HG02970 (cell line): ENCODE results near the gene NMU.
"Not testable (repeated sequence)": the region's sequence is repeated elsewhere in the genome, so short reads cannot be mapped to it uniquely, and the experiment has no call there.

Experiments
- ATAC-seq: cut with Tn5 transposase; IDR thresholded peaks from one replicate; pipeline ENCODE4 v1.9.1; 2021; ENCODE audit warnings: mild to moderate bottlenecking, moderate library complexity, moderate number of reproducible peaks; ENCODE audit not compliant: unreplicated experiment, low FRiP score

The NMU gene

DNA sequence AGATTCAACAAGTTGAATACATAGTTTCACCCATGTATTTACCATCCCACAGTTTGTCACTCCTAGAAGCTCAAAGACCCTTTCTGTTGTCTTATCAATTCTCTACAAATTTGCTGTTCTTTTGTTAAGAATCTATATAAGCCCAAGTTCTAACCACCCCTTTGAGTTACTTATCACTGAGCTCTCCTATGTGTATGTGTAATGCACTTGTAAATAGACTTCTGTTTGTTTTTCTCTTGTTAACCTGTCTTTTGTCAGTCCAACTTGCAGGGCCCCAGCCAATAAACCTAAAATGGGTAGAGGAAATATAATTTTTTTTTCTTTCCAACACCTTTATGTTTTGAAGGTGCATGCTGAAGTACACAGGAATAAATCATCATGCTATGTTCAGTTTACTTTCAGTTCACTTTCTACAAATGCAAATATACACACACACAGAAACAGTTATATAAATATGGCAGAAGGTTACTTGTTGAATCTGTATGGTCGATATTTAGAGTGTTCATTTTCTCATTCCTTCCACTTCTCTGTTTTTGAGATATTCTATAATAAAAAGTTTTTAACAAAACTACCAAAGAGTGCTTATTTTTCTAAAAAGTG is 67.1 kb downstream of the NMU start:
- ATAC-seq = no peak

DNA sequence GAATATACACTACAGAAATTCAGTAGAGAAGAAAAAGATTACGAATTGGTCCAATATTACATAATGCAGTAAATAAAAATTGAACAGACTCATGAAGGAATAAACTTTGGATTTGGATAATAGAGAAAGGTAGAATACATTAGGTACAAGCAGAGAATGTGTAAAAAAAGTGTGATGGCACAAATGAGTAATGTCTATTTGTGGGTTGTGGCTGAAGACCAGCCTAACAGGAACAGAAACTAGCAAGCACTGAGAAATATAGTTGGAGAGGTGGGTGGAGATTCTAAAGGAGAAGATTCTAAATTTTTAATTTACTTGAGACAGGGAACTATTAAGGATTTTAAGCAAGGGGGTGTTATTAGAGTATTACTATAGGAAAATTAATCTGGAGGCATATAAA is 74.2 kb downstream of the NMU start:
- ATAC-seq = peak; percentile 97

DNA sequence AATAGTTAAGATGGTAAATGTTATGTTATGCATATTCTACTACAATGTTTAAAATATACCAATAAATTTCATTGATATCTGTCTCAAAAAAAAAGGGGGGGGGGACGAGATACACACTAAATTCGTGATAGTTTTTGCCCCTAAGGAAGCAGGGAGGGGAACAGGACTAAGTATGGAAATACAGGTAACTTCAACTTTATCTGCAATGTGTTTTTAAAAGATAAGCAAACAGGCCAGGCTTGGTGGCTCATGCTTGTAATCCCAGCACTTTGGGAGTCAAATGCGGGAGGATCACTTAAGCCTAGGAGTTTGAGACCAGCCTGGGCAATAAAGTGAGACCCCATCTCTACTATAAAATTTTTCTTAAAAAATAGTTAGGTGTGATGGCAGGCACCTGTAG is 76.0 kb downstream of the NMU start:
- ATAC-seq = no peak

DNA sequence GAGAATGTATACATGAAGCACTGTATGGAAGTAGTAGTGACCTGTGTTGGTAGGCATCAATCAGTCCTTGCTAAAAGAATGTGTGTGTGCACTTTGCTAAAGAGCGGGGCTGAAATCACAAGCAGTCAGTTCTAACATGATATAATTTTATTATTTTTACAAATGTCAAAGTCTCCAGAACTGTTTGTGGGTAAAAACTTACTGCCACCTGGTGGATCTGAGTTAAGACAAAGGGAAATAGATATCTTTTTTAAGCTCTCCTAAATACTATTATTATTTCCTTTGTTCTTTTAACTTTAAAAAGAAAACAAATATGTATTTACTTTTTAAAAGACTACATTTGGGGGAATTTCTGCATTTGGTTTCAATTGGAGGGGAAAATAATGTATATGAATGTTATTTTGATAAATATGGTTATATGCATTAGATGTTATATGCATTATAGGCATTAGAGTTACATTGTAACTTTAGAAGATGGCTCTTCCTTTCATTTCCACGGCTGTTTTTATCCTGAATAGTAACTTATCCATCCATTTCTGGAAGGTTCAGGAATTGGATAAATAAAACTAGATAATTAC is 81.6 kb downstream of the NMU start:
- ATAC-seq = no peak

DNA sequence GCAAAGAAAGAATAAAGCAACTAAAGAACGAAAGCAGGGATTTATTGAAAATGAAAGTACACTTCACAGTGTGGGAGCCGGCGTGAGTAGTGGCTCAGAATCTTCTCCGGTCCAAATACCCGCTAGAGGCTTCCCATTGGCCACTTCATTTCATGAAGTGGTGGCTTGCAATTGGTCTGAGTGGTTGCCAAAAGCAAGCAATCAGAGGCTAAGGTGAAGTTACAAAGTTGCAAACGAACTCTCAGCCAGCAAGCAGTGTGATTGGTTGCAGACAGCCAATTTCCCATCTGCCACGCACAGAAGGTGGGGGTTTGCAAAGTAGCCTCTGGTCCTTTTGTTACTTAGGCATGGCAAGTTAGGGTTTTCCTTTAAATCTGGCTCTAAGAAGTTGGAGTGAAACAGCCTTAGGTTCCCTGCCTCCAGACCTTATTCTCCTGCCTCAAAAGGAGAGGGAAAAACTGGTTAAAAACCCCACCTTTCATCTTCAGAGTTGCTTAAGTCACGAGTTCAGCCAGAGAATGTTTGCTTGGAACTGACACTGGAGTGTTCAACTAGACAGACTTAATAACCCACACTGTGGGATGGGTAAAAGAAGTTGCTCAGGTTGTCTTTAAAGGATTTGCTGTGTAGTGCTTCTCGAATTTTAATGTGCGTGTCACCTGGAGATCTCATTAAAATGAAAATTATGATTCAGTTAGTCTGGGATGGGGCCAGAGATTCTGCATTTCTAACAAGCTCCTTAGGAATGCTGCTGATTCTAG is 82.5 kb downstream of the NMU start:
- no peak for ATAC-seq

DNA sequence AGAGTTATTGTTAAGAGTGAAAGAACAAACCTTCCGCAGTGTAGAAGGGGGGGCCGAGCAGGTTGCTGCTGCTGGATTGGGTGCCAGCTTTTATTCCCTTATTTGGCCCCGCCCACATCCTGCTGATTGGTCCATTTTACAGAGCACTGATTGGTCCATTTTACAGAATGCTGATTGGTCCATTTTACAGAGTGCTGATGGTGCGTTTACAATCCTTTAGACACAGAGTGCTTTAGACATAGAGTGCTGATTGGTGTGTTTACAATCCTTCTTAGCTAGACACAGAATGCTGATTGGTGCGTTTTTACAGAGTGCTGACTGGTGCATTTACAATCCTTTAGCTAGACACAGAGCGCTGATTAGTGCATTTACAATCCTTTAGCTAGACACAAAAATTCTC is 84.1 kb downstream of the NMU start:
- not testable (repeated sequence) for ATAC-seq

DNA sequence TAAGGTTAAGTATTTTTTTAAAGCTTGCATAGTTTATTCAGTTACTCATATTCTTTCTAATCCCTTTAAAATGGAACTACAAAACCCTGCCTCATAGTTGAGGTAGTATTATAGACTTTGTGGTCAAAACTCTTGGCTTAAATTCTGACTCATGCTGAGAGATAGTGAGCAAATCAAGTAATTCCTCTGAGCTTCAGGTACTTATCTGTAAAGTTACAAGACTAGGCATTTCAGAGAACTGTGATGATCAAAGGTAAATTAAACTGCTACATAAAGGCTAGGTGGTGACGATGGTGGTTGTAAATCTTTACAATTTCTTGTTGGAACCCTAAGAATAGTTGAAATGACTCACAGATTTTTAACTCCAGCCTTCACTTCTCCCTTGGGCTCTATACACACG is 86.2 kb downstream of the NMU start:
- ATAC-seq = no peak

DNA sequence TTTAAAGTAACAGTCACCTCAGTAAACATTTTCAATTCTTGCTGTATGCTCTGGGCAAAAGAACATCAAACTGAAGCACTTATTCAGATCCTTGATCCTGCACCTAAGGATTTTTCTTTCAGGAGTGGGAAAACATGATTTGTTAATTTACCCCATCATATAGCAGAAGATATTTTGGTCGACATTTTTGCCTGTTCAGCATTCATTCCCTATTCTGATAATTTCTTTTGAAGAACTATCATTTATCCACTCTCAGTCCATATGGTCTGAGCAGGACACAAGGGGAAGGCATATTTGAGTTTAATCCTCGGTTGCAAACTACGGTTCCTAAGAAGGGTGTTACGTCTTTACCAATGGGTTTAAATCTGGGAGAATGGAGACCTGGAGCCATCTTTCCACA is 88.2 kb downstream of the NMU start:
- no peak for ATAC-seq

DNA sequence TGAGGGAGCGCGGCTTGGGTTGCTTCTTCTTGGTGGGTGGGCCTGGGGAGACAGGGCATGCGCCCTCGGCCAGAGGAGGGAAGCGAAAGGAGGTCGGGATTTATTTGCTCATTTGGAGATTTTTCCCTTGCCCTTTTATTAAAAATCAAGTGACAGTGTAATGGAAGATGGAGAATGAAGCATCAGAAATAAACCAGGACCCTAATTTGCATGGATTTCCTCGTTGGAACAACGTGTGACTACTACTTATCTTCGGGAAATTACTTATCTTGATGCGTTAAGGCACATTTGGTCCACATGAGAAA is 88.7 kb downstream of the NMU start:
- ATAC-seq = no peak

DNA sequence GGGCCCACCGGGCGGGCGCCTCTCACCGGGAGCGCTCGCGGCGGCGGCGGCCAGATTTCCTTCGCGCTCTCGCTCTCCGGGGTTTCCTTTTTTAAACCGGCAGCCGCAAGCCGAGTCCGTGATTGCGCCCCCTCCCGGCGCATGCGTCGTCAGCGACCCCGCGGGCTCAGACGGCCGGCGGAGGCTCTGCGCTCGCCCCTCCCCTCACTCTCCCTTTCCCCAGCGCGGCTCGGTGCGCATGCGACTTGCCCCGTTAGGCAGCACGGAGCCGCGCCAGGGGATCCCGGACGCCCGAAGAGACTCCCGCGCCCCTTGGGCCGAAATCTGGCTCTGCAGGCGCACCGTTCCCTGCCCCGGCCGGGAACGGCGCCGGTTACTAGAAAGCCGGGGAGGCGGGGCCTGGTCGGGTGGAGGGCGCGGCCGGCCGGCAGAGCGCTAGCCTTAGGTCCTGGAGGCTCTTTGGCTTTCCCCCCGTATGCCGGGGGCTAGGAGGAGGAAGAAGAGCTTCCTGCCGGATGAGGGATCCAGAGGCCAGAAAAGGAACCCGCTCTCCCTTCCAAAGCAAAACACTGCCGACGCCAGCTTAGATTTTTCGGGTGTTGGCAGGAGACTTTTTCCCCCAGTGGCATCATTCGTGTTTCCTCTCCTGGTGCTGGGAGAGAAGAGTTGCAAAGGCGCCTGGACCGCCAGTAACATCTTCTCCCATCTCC is 89.2 kb downstream of the NMU start, which contains the start of gene CLOCK:
Gene CLOCK, minus strand, starts transcription at position 154 of the 710 bp plus-strand sequence. CDS start 64,124 bp downstream, outside the sequence.
- ATAC-seq = peak; percentile 75

DNA sequence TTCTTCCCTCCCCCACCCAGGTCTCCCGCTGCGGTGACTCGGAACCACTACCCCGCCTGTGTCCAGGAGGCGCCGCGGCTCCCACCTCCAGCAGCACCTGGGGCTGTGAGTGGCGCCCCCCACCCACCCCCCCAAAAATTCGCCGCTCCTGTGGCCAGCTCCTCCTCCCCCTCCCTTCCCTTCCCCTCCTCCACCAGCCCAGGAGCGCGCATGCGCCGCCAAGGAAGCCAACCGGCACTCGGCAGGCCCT is 89.7 kb downstream of the NMU start:
- ATAC-seq = peak; percentile 46

DNA sequence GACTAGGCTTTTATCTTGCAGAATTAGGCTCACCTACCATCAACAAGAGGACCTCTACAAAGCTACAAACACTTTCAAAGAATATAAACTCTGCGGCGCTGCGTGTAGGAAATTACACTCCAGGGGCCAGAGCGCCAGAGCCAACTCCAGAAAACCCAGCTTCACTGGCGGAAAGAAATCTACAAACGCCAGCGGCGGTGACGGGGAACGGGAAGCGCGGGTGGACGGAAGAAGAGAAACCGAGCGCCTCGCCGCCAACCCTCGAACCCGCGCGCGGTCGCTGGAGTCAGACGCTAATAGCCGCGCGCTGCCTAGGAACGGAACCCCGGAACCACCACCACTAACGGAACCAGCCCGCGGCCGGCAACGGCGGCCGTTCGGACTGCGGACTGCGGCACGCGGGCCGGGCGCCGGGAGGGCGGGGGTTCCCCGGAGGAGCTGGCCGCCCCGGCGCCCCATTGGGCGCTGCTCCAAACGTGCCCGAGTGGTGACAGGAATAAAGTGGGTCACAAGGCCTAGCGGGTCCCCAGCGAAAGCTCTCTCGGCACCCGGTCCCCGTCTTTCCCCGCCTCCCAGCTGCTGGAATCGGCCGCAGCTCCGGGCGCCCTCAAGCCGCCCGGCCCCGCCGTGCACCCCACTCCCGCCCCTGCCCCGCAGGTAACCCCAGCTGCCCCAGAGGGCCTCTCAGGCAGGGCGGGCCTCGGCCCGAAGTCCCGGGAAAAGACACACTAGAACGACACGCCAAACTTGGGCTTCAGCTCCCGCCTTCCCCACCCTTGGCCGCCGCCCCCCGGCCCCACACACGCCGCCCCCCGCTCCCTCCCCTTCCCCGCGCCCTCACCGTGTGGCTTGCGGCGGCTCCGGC is 90.2 kb downstream of the NMU start:
- peak; percentile 45 for ATAC-seq
